HL-60 (cell line): Measurements from ENCODE around the gene ARHGEF11.

Source experiments
- DNase-seq, 2 experiments: peaks; one replicate each; pipeline ENCODE4 v3.0.0-alpha.2; 2010 to 2020; ENCODE audit warnings: low read depth in 1 of 2, low spot score in 1 of 2
- H3K27ac ChIP-seq: fragments of 250-450 bp; sonication (Bioruptor Pico); replicated peaks from 2 replicates; pipeline ENCODE4 v1.5.1; 2020; ENCODE audit warnings: mild to moderate bottlenecking, moderate library complexity
- H3K27me3 ChIP-seq: fragments of 250-450 bp; sonication (Bioruptor Pico); 2 replicates; pipeline ENCODE4 v1.5.1; 2021; ENCODE audit warnings: mild to moderate bottlenecking, moderate library complexity; ENCODE audit not compliant: insufficient read depth, poor library complexity, severe bottlenecking
- H3K4me3 ChIP-seq: replicated peaks from 2 replicates; pipeline ENCODE4 v1.5.1; 2011; ENCODE audit warnings: mild to moderate bottlenecking, control low read depth, low read length; ENCODE audit not compliant: insufficient read depth
- GABPA ChIP-seq: IDR thresholded peaks from 2 replicates; pipeline ENCODE4 v1.6.1; 2012; ENCODE audit warnings: low read depth
- POLR2AphosphoS5 ChIP-seq: IDR thresholded peaks from 2 replicates; pipeline ENCODE4 v1.6.1; 2012; ENCODE audit warnings: low read depth
- SPI1 ChIP-seq: IDR thresholded peaks from 2 replicates; pipeline ENCODE4 v1.6.1; 2012; ENCODE audit warnings: low read depth, mild to moderate bottlenecking, borderline replicate concordance
- TF ChIP-seq, protein P1 (sequence below): IDR thresholded peaks from one replicate; pipeline ENCODE4 v1.5.1; 2011; ENCODE audit warnings: low read length, control low read depth, inconsistent platforms; ENCODE audit not compliant: insufficient read depth
- TF ChIP-seq, protein P2 (sequence below): IDR thresholded peaks from 2 replicates; pipeline ENCODE4 v1.6.1; 2012; ENCODE audit warnings: low read depth; ENCODE audit not compliant: insufficient replicate concordance

The ARHGEF11 gene

GRCh38 chr1:157019457-157019856 is 26.1 kb downstream of the ARHGEF11 start:
- no peak for DNase-seq
- TF ChIP-seq SPI1: no peak
- TF ChIP-seq, protein P1, sequence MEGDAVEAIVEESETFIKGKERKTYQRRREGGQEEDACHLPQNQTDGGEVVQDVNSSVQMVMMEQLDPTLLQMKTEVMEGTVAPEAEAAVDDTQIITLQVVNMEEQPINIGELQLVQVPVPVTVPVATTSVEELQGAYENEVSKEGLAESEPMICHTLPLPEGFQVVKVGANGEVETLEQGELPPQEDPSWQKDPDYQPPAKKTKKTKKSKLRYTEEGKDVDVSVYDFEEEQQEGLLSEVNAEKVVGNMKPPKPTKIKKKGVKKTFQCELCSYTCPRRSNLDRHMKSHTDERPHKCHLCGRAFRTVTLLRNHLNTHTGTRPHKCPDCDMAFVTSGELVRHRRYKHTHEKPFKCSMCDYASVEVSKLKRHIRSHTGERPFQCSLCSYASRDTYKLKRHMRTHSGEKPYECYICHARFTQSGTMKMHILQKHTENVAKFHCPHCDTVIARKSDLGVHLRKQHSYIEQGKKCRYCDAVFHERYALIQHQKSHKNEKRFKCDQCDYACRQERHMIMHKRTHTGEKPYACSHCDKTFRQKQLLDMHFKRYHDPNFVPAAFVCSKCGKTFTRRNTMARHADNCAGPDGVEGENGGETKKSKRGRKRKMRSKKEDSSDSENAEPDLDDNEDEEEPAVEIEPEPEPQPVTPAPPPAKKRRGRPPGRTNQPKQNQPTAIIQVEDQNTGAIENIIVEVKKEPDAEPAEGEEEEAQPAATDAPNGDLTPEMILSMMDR: no peak
- TF ChIP-seq, protein P2, sequence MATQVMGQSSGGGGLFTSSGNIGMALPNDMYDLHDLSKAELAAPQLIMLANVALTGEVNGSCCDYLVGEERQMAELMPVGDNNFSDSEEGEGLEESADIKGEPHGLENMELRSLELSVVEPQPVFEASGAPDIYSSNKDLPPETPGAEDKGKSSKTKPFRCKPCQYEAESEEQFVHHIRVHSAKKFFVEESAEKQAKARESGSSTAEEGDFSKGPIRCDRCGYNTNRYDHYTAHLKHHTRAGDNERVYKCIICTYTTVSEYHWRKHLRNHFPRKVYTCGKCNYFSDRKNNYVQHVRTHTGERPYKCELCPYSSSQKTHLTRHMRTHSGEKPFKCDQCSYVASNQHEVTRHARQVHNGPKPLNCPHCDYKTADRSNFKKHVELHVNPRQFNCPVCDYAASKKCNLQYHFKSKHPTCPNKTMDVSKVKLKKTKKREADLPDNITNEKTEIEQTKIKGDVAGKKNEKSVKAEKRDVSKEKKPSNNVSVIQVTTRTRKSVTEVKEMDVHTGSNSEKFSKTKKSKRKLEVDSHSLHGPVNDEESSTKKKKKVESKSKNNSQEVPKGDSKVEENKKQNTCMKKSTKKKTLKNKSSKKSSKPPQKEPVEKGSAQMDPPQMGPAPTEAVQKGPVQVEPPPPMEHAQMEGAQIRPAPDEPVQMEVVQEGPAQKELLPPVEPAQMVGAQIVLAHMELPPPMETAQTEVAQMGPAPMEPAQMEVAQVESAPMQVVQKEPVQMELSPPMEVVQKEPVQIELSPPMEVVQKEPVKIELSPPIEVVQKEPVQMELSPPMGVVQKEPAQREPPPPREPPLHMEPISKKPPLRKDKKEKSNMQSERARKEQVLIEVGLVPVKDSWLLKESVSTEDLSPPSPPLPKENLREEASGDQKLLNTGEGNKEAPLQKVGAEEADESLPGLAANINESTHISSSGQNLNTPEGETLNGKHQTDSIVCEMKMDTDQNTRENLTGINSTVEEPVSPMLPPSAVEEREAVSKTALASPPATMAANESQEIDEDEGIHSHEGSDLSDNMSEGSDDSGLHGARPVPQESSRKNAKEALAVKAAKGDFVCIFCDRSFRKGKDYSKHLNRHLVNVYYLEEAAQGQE: no peak
- no peak for TF ChIP-seq POLR2AphosphoS5
- no peak for TF ChIP-seq GABPA
- Histone ChIP-seq H3K27me3 (no peaks in the 10 kb centered on the region), H3K4me3 (no peak overlapping the region), H3K27ac (no peak overlapping the region)

DNA sequence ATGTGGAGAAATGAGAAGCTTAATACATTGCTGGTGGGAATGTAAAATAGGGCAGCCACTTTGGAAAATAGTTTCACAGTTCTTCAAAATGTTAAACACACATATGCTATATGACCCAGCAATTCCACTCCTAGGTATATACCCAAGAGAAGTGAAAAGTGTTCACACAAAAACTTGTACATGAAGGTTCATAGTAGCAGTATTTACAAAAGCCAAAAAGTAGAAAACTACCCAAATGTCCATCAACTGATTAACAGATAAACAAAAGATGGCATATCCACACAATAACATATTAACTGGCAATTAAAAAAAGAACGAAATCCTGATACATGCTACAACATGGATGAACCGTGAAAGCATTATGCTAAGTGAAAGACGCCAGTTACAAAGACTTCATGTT is 33.7 kb downstream of the ARHGEF11 start:
- no peaks in the 10 kb centered on the region for H3K27me3 ChIP-seq
- no peak overlapping the region for H3K4me3 ChIP-seq
- H3K27ac ChIP-seq: no peak overlapping the region
- no peak for DNase-seq
- no peak for TF ChIP-seq SPI1
- TF ChIP-seq, protein P2: no peak
- TF ChIP-seq, protein P1: no peak
- TF ChIP-seq GABPA: no peak
- no peak for TF ChIP-seq POLR2AphosphoS5

- H3K4me3 ChIP-seq: no peak overlapping the region
- no peak overlapping the region for H3K27ac ChIP-seq
- TF ChIP-seq SPI1 (no peak), GABPA (no peak), POLR2AphosphoS5 (no peak)
- TF ChIP-seq, protein P2: no peak
- TF ChIP-seq, protein P1: no peak
- H3K27me3 ChIP-seq: no peaks in the 10 kb centered on the region
- DNase-seq: no peak
Observed at GRCh38 chr1:157008502-157008901, 37.0 kb downstream of the ARHGEF11 start.
